DMS53 treated with DMSO at 0.1 percent for 48 hours (cell line): ENCODE results near the gene NONO.
"Not testable (repeated sequence)": the region's sequence is repeated elsewhere in the genome, so short reads cannot be mapped to it uniquely, and the experiment has no call there.

Source experiments
- DNase-seq: peaks from one replicate; lab custom pipeline; 2025; ENCODE audit not compliant: unreplicated experiment; lab: John Stamatoyannopoulos, UW

The NONO gene, protein sequence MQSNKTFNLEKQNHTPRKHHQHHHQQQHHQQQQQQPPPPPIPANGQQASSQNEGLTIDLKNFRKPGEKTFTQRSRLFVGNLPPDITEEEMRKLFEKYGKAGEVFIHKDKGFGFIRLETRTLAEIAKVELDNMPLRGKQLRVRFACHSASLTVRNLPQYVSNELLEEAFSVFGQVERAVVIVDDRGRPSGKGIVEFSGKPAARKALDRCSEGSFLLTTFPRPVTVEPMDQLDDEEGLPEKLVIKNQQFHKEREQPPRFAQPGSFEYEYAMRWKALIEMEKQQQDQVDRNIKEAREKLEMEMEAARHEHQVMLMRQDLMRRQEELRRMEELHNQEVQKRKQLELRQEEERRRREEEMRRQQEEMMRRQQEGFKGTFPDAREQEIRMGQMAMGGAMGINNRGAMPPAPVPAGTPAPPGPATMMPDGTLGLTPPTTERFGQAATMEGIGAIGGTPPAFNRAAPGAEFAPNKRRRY

DNA sequence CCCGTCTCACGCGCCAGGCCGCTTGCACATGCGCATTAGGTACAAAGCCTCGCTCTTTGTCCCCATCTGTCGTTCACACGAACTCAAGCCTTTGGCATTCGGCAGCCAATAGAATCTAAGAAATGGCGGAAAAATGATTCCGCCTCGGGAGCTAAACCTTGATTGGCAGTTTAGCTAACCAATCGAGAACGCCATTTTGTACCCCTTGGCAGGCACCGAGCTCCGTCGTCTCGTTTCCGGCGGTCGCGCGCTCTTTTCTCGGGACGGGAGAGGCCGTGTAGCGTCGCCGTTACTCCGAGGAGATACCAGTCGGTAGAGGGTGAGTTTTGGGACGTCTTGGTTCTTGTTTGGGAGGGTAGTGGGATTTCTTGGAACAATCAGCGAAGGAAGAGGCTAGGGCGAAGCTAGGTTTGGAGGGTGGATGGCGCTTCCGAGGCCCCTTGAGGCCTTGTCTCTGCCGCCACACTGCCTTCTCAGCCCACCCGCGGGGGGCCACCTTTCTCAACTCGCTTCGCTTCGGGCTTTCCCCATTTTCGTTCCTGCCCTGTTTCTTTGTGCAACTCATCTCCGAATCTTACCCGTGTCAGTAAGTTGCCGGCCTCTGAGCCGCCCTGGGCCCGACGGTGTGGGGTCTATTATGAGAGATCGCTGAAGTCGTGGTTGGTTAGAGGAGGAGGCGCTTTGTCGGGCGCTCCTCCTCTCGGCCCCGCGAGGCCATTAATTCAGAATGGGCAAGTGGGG, at the start of gene NONO:
TSS of gene NONO (plus strand) at position 233 of the 741 bp plus-strand sequence. CDS start 7,003 bp downstream, outside the sequence.
- peak; percentile 96 for DNase-seq

DNA sequence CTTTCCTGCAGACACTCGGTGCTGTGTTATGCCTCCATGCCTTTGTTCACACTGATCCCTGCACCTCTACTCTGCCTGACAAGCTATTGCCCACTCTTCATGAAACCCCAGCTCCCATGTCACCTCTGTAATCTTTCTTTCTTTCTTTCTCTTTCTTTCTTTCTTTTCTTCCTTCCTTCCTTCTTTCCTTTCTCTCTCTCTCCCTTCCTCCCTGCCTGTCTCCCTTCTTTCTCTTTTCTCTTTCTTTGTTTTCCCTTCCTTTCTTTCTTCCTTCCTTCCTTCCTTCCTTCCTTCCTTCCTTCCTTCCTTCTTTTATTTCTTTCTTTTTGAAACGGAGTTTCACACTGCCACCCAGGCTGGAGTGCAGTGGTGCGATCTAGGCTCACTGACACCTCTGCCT, 48.0 kb upstream of the NONO start:
- no peak for DNase-seq

DNA sequence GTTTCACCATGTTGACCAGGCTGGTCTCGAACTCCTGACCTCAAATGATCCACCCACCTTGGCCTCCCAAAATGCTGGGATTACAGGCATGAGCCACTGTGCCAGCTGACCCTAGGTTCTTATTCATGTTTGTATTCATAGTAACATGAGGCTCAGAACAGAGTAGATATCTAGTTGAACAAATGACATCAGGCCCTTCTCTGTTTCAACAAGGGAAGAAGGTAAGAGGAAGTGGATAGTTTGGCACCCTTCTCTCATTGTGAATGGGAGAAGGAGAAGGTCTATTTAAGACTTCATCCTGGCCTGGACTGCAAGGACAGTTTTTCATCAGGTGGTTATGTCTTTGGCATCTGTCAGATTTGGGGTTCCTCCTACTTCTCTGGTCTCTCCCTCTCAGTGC, 46.6 kb upstream of the NONO start:
- DNase-seq = no peak

DNA sequence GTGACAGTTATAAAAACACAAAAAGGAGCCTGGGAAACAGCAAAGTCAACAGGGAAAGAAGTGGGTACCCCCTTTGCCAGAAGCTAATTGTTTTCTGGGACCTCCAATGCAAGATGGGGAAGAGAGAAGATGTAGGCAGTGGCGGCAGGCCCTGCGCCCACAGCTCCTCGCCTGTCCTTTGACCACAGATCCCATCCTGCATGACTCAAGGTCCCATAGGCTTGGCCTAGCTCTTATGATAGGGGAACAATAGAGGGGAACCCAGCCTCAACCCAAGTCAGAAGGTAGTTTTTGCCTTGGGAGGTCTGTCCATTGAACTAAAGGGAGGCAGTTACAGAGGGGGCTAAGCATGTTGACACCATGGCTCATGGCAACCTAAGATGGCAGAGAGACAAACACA, 43.7 kb upstream of the NONO start:
- no peak for DNase-seq

DNA sequence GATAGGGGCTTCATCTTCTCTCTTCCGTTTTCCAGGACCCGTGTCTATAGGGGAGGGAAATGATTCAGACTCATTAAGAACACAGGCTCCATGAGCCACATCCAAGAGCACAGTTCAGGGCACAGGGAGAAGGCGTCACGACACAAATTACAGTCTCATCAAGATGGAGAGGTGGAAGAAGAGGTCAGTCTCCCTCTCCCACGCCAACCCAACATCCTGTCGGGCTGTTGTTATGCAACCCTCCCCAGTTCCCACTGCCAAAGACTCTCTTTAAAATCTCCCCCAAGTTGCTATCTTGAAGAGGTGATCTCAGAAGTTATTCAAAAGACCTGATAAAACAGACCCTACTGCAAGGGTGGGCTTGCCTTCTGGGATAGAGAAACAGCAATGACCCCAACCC, 42.1 kb upstream of the NONO start:
- no peak for DNase-seq

DNA sequence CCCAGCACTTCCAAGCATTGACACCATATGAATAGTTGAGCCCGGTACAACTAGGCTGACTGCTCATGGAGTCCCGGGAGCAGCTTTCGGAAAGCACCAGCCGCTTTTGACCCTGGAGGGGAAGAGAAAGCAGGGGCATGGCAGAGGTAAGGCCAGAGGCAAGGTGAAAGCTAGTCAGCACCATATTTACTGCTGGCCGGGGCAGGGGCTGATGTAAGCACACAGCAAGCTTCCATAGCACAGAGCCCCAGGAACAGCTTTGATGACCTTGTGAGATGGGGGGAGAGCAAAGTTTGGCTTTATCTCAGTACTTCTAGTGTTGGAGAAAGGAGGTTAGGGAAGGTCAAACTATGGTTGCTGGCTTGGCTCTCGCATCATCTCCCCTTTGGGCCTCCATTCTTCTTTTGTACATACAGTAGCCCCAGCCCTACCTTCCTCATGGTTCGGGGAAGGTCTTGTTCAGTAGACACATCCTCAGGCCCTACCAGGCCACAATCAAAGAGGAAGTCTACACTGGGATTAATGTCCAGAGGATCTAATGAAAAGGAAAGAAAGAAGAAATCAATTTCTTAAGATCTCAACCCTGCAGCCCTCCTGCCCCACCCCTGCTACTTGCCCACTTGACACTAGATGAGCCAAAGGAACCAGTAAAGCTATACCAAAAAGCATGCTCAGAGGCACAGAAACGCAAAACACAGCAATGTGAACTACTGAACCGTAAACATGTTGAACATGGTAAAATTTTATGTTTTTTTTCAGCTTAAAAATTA, 38.9 kb upstream of the NONO start:
- DNase-seq = no peak

DNA sequence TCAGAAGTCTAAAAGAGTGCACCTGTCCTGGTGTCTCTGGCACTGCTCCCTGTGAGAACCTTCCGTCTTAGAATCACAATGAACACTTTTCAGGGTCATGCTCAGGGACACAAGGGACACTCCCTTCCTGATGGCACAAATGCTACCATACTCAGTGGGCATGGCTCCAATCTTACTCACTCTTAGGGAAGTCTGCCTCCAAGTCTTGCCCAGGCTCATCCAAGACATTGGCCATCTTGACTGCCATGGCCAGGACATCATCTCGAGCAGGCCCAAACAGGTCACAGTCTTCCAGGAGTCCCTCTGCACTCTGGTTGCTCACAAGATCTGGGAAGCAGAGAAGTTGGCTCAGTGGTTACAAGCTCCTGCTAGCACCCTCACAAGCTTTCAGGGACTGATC, 38.3 kb upstream of the NONO start:
- DNase-seq = no peak

DNA sequence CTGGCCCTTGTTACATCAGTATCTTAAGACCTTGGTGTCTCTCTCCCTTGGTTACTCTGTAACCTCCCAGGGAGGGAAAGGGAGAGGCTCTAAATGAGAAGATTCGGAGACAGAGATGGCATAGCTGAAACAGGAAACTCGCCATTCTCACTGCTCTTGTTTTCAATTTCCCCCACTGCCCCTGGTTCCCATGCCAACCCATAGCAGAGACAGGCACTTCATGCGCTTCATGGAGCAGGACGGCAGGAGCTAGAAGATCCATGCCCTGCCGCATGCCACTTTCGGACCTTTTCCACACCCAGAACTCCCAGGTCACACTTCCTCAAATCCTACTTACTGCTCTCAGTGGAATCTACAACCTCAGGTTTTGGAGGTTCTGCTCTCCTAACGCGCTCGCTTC, 32.6 kb upstream of the NONO start:
- no peak for DNase-seq

DNA sequence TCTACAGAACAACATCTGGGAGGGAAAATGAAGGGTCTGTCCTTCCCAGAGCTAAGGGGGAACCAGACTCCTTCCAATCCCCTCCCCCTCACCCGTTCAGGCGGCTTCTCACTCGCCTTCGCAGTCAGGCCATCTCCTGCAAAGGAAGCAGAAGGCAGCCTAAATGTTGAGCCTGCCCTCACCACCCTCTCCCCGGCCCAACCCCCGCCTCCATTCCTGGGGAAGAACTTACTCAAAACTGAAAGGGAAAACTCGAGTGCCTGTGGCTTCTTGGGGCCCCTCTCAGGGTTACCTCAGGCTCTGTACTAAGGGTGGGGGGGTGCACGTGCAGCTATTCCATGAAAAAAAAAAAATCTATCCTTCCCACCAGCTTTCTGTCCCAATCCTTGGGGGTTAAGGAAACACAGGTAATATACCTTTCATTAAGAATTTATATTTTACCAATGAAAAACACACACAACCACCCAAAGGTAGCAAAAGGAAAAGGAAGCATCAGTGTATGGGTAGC, 31.9 kb upstream of the NONO start:
- DNase-seq = no peak

DNA sequence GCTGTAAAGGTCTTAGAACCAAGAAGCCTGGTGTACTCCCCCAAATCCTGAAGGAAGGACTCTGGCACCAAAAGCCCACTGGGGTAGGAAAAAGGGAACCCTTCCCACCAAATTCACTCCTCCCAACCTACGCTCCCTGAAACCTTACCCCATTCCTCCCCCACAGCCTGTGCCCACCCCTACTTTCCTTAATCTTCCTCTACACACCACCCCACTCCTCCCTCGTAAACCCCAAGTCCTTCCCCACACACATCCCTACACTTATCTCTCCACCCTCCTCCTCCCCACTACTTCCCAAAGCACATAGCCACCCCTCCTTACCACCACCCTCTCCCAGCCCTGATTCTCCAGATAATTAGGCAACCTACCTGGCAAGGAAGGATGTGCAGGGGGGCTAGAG, 31.2 kb upstream of the NONO start:
- DNase-seq = no peak

DNA sequence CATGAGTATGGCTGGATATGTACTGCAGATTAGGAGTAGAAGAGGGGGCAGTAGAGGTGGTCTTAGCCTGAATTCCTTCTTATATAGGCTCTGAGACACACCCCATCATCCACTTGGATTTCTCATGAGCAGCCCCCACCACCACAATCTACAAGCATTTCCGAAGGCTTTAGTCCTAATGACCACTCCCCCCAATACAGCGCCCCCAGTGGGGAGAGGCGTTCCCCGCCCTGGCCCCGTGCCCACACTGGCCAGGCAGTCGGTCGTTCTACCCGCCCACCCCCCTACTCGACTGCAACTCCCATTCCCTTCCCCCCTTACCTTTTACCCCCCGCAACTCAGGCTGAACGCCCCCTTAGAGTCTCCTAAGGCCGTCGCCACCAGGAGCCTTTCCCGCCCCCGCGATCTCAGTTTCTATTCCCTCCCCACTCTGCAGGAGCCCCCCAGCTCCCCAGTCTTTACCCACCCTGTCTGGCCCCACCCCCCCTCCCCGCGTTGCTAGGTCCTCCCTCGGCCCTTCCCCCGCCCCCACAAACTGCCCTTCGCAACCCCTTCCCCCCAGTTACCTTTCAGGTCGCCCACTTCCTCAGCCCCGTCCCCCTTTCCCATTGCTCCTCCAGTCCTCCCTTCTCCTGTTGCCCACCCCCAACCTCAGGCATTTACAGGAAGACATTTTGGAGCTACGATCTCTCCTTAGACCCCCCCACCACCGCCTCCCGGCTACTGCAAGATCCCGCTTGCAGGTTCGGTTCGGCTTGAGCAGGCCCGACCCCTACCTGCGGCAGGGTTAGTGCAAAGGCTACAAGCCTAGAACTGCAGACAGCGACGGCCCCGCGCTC, 30.0 kb upstream of the NONO start:
- no peak for DNase-seq

DNA sequence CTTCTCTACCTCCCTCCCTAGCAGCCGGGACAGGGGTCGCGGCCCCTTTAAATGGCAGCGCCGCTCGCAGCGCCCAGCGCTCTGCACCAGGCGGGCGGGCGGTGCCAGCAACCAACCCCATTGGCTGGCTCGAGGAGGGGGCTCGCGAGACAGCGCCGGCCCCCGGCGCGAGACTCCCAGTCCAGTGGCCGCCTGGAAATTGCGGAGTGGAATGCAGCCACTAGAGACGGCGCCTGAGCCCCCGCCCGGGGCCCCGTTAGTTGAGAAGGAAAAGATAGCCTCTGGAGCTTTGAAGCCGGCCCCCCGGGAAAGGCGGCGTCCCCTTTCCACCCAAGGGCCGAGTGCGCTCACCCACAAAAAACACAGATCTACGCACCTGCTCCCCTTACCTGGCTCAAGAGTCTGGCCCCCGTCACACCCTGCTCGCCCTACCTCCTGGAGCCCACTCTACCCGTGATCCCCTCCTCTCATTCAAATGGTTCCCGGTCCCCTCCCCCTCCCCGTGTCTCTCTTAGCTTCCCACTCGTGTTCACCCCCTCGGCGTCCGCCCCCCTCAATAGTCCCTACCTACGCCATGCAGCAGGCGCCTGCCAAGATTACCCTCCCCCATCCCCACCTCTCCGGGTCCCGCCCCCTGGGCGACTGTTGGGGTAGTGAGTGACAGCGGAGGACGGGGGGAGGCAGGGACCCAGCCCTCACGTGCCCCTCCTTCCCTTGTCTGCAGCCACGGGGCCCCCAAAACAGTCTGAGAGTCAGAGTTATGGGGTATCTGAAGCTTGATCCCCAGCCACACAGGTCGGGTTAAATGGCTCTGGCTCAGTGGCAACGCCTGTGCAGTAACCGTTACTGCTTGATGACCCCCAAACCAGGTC, 29.1 kb upstream of the NONO start, which contains the start of gene ZMYM3:
TSS of gene ZMYM3 (minus strand) at position 49 of the 872 bp plus-strand sequence. CDS start 885 bp downstream, outside the sequence.
- peak; percentile 77 for DNase-seq

DNA sequence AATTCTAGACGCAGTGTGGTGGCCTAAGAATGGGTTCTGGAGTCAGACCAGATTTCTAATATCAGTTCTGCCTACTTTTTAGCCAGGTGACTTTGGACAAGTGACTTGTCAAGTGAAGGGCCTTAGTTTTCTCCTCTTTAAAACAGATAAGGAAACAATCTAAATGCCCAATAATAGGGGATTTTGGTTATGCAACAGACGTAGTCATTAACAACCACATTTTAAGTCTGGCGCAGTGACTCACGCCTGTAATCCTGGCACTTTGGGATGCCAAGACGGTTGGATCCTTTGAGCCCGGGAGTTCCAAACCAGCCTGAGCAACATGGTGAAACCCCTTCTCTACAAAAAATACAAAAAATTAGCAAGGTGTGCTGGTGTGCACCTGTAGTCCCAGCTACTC, 27.4 kb upstream of the NONO start:
- DNase-seq = no peak

DNA sequence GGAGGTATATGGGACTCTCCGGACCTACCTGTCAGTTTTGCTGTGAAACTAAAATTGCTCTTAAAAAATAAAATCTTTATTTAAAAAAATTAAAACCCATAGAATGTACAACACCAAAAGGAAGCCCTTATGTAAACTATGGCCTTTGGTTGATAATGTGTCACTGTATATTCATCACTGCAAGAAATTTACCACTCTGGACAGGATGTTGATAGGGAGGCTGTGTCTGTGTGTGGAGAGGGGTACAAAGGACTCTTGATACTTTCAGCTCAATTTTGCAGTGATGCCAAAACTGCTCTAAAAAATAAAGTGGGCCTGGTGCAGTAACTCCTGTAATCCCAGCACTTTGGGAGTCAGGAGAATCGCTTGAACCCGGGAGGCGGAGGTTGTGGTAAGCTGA, 26.6 kb upstream of the NONO start:
- no peak for DNase-seq

DNA sequence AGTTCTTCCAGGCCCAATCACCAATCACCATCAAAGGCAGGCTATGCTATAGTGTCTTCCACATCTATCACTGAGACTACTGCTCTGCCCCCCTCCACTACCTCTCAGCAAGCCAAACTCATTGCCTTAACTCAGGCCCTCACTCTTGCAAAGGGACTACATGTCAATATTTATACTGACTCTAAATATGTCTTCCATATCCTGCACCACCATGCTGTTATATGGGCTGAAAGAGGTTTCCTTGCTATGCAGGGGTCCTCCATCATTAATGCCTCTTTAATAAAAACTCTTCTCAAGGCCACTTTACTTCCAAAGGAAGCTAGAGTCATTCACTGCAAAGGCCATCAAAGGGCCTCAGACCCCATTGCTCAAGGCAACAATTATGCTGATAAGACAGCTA, 14.8 kb upstream of the NONO start:
- DNase-seq = not testable (repeated sequence)

DNA sequence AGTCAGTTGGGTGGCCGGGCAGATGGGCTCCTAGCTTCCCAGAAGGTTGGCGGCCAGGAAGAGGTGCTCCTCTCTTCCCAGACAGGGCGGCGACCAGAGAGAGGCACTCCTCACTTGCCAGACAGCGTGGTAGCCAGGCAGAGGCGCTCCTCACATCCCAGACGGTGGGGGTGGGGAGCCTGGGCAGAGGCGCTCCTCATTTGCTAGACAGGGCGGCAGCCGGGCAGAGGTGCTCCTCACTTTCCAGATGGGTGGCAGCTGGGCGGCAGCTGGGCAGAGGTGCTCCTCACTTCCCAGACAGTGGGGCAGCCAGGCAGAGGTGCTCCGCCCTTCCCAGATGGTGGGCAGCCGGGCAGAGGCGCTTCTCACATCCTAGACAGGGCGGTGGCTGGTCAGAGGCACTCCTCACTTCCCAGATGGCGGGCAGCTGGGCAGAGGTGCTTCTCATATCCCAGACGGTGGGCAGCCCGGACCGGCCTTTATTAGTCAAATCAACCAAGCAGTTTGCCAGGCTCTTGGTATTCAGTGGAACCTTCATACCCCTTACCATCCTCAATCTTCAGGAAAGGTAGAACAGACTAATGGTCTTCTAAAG, 13.5 kb upstream of the NONO start:
- no peak for DNase-seq

DNA sequence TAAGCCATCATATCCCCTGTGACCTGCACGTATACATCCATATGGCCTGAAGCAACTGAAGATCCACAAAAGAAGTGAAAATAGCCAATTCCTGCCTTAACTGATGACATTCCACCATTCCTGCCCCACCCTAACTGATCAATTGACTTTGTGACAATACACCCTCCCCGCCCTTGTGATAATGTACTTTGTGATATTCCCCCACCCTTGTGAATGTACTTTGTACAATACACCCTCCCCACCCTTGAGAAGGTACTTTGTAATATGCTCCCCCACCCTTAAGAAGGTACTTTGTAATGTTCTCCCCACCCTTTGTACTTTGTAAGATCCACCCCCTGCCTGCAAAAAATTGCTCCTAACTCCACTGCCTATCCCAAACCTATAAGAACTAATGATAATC, 11.1 kb upstream of the NONO start:
- DNase-seq = not testable (repeated sequence)

DNA sequence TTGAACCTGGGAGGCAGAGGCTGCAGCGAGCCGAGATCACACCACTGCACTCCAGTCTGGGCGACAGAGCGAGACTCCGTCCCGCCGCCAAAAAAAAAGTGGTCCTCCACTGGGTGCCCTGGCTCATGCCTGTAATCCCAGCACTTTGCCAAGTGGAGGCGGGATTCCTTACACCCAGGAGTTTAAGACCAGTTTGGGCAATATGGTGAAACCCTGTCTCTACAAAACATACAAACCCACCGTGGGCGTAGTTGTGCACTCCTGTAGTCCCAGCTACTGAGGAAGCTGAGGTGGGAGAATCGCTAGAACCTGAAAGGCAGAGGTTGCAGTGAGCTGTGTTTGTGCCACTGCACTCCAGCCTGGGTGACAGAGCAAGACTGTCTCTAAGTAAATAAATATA, 2.1 kb upstream of the NONO start:
- not testable (repeated sequence) for DNase-seq
